Tibial artery (tissue), 4 donors: ENCODE data around the gene ATP2A2.

Experiments used
- DNase-seq, 2 donors: peaks; one replicate each; pipeline ENCODE4 v3.0.0-alpha.2; 2019
- H3K27ac ChIP-seq, 2 donors: fragments of 200-600 bp; sonication (generic) in 1 of 2; 1 replicate in 1 of 2; 2 replicates in 1 of 2; pipeline ENCODE4 v1.5.1; 2018 to 2019; ENCODE audit warnings: mild to moderate bottlenecking in 1 of 2
- H3K27me3 ChIP-seq, 2 donors: fragments of 200-600 bp; sonication (generic) in 1 of 2; one replicate each; pipeline versions ENCODE4 v1.5.1 to v1.6.0; 2016 to 2019
- H3K36me3 ChIP-seq, 3 donors: fragments of 200-600 bp; sonication (generic) in 2 of 3; one replicate each; pipeline ENCODE4 v1.5.1; 2016 to 2019; ENCODE audit warnings: mild to moderate bottlenecking in 2 of 3
- H3K4me1 ChIP-seq, 4 donors: fragments of 200-600 bp; sonication (generic) in 2 of 4; 1 replicate in 3 of 4; 2 replicates in 1 of 4; pipeline ENCODE4 v1.5.1; 2016 to 2019
- H3K4me3 ChIP-seq, 2 donors: fragments of 200-600 bp; sonication (generic) in 1 of 2; 1 replicate in 1 of 2; 2 replicates in 1 of 2; pipeline ENCODE4 v1.5.1; 2018 to 2019; ENCODE audit warnings: mild to moderate bottlenecking in 2 of 2
- H3K9me3 ChIP-seq, 3 donors: fragments of 200-600 bp; sonication (generic) in 1 of 3; one replicate each; pipeline ENCODE4 v1.5.1; 2016 to 2019
- CTCF ChIP-seq, 2 experiments: fragments of 200-600 bp in 1 of 2; fragments of 450-650 bp in 1 of 2; IDR thresholded peaks; one replicate each; pipeline ENCODE4 v1.5.1; 2017 to 2019; ENCODE audit warnings: antibody characterized with exemption in 2 of 2, mild to moderate bottlenecking in 1 of 2, moderate library complexity in 1 of 2
- intact Hi-C: fragments of 100-400 bp; cut with DNase I; formaldehyde crosslinking; loops from one replicate; pipeline ENCODE4 v1.15.0; 2023; ENCODE audit warnings: low total_unique reads

The ATP2A2 gene

GRCh38 chr12:110345176-110345661 lies 64.2 kb downstream of the ATP2A2 start:
- H3K27ac ChIP-seq: no peak overlapping the region
- TF ChIP-seq CTCF (IDR thresholded peaks at IDR 0.05): no peak
- no peak for DNase-seq
- H3K27me3 ChIP-seq: no peaks in the 10 kb centered on the region
- H3K9me3 ChIP-seq: no peaks in the 10 kb centered on the region
- H3K4me3 ChIP-seq: no peak overlapping the region
- no peaks in the 10 kb centered on the region for H3K4me1 ChIP-seq
- H3K36me3 ChIP-seq: peaks cover 98 to 100% (median 99%) of the 10 kb centered on the region in 3 donors
- intact Hi-C loops: no loop called here

- Histone ChIP-seq H3K4me1 (no peaks in the 10 kb centered on the region), H3K27me3 (no peaks in the 10 kb centered on the region), H3K4me3 (no peak overlapping the region), H3K9me3 (no peaks in the 10 kb centered on the region), H3K36me3 (peaks cover 97 to 100% (median 99%) of the 10 kb centered on the region in 3 donors), H3K27ac (no peak overlapping the region)
- TF ChIP-seq CTCF (IDR thresholded peaks at IDR 0.05): no peak
- intact Hi-C loops: no loop called here
- no peak for DNase-seq
Observed at GRCh38 chr12:110345963-110346362, 64.9 kb downstream of the ATP2A2 start.

GRCh38 chr12:110347767-110348166 lies 66.7 kb downstream of the ATP2A2 start:
- Histone ChIP-seq H3K4me1 (no peaks in the 10 kb centered on the region), H3K4me3 (no peak overlapping the region), H3K27me3 (no peaks in the 10 kb centered on the region), H3K27ac (no peak overlapping the region), H3K9me3 (no peaks in the 10 kb centered on the region), H3K36me3 (peaks cover 85 to 86% (median 85%) of the 10 kb centered on the region in 3 donors)
- no peak for DNase-seq
- TF ChIP-seq CTCF (IDR thresholded peaks at IDR 0.05): no peak
- intact Hi-C loops: loop anchor here (2.0 kb wide), 1 partner anchor 13 kb away; no protein-coding TSS in a partner anchor

GRCh38 chr12:110348431-110349059 lies 67.5 kb downstream of the ATP2A2 start:
- no peak for TF ChIP-seq CTCF (IDR thresholded peaks at IDR 0.05)
- Histone ChIP-seq H3K9me3 (no peaks in the 10 kb centered on the region), H3K36me3 (peaks cover 77 to 78% (median 78%) of the 10 kb centered on the region in 3 donors), H3K27me3 (no peaks in the 10 kb centered on the region), H3K4me1 (no peaks in the 10 kb centered on the region), H3K4me3 (no peak overlapping the region), H3K27ac (no peak overlapping the region)
- intact Hi-C loops: loop anchor here (2.0 kb wide), 1 partner anchor 14 kb away; no protein-coding TSS in a partner anchor
- DNase-seq: no peak

- Histone ChIP-seq H3K4me3 (no peak overlapping the region), H3K9me3 (no peaks in the 10 kb centered on the region), H3K27me3 (no peaks in the 10 kb centered on the region), H3K4me1 (no peaks in the 10 kb centered on the region), H3K36me3 (peaks cover 71 to 73% (median 72%) of the 10 kb centered on the region in 3 donors), H3K27ac (no peak overlapping the region)
- intact Hi-C loops: loop anchor here (2.0 kb wide), 1 partner anchor 14 kb away; no protein-coding TSS in a partner anchor
- no peak for TF ChIP-seq CTCF (IDR thresholded peaks at IDR 0.05)
- no peak for DNase-seq
Observed at GRCh38 chr12:110349096-110349495, 68.0 kb downstream of the ATP2A2 start.
